ENCODE data around the gene SLC5A12. TPM values are rescaled to one million over a fixed set of nuclear protein-coding genes. Genes with fewer than 3 reads are reported as not detected.

SLC5A12 gene
- total and polyA plus RNA-seq, 2 of the 4 experiments (the other 2 are of a cell fraction) = not detected

DNA sequence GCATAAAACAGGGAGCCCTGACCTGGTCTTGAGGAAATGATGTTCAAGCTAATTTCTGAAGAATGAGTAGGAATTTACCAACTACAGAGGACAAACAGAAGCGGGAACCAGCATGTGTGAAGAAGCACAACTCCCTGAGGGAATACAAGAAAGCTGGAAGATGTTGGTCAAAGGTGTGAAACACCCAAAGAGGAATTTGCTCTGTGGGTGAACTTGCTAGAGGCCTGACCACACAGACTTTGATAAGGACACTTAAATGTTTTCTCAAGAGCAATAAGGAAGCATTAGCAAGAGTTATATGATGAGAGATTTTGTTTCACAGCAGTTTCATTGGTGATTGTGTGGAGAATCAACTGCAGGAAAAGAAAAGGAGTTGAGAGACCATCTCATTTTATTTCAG lies 17.6 kb downstream of the SLC5A12 start:
- no peak overlapping the region for H3K4ac ChIP-seq (ENCODE audit: low read depth, low read length)
- H2BK120ac ChIP-seq (ENCODE audit: low read depth, low read length) = no peak overlapping the region
- H3K14ac ChIP-seq (replicated peaks; ENCODE audit: low read depth, low read length) = no peak overlapping the region
- no peak for DNase-seq
- H3K4me1 ChIP-seq (ENCODE audit: control insufficient read depth, insufficient read depth, low read length) = no peaks in the 10 kb centered on the region
- H4K91ac ChIP-seq (ENCODE audit: insufficient read depth, low read depth, low read length) = no peak overlapping the region
- dilution Hi-C loops (cut with HindIII; ENCODE audit: low sequenced_read_pairs, unreplicated experiment) = no loop called here
- no peak overlapping the region for H3K27ac ChIP-seq (ENCODE audit: insufficient read depth, low read length)
- no peak overlapping the region for H3K4me3 ChIP-seq (ENCODE audit: insufficient read depth, low read depth, low read length)
- no peak overlapping the region for H2BK15ac ChIP-seq (ENCODE audit: low read depth, low read length)
- H3K18ac ChIP-seq (ENCODE audit: low read depth, low read length) = no peak overlapping the region
- no CpG with 5 or more reads among the region's 1 CpG for WGBS, 2 experiments (ENCODE audit: extremely low coverage in 2 of 2, insufficient read length in 1 of 2)
- in situ Hi-C loops (cut with MboI; ENCODE audit: low sequenced_read_pairs) = no loop called here
- no peak overlapping the region for H2AK9ac ChIP-seq (replicated peaks; ENCODE audit: low read depth, low read length, poor library complexity)
- H2BK5ac ChIP-seq (ENCODE audit: low read depth, low read length, poor library complexity, severe bottlenecking) = no peak overlapping the region
- H3K9ac ChIP-seq (ENCODE audit: low read depth, low read length) = no peak overlapping the region
- no peak overlapping the region for H3K23ac ChIP-seq (ENCODE audit: low read depth, low read length)
- no peaks in the 10 kb centered on the region for H3K79me1 ChIP-seq (ENCODE audit: low read depth in 1 of 2, low read length in 2 of 2)
- H2AK5ac ChIP-seq (ENCODE audit: low read depth, low read length) = no peak overlapping the region
- H2AFZ ChIP-seq (replicated peaks; ENCODE audit: low read length, poor library complexity) = no peak overlapping the region
- H3K56ac ChIP-seq (ENCODE audit: extremely low read depth, insufficient read depth, low read length) = no peak overlapping the region
- TF ChIP-seq NFE2L2 (IDR thresholded peaks at IDR 0.05; ENCODE audit: low read depth, low read length) = no peak
- TF ChIP-seq MXI1 (IDR thresholded peaks at IDR 0.05; ENCODE audit: borderline replicate concordance, low read depth, low read length) = no peak
- H4K20me1 ChIP-seq (ENCODE audit: insufficient read depth, low read length) = no peaks in the 10 kb centered on the region
- ChIA-PET POLR2A (ENCODE audit: unreplicated experiment) (no interaction called here), CTCF (no interaction called here)
- H3K9me3 ChIP-seq (ENCODE audit: control insufficient read depth, insufficient read depth, low read length) = no peaks in the 10 kb centered on the region
- no peaks in the 10 kb centered on the region for H3K36me3 ChIP-seq (ENCODE audit: control insufficient read depth, insufficient read depth, low read length)
- no peak overlapping the region for H3K4me2 ChIP-seq (ENCODE audit: low read depth, low read length)
- H3K27me3 ChIP-seq (ENCODE audit: control insufficient read depth, insufficient read depth, low read length) = no peaks in the 10 kb centered on the region
- intact Hi-C loops (cut with micrococcal nuclease) = no loop called here
- H4K5ac ChIP-seq (ENCODE audit: low read depth, low read length) = no peak overlapping the region
- no peak for ATAC-seq (ENCODE audit: low read depth)
- no peak overlapping the region for H4K8ac ChIP-seq (ENCODE audit: low read depth in 2 of 2, low read length in 2 of 2)
- no peaks in the 10 kb centered on the region for H3K9me1 ChIP-seq (ENCODE audit: insufficient read depth, low read length)
- no TSS peak for BruUV-seq (replicated peaks)
- no peak overlapping the region for H2BK20ac ChIP-seq (ENCODE audit: low read depth, low read length)

Data from IMR-90 (cell line).